Right kidney (tissue), 1 donor: ENCODE measurements around the gene GATAD2B.

Source experiments
- DNase-seq: peaks from one replicate; pipeline ENCODE4 v3.0.0-alpha.2; 2016

Gene GATAD2B

GRCh38 chr1:153833171-153833570, 89.6 kb downstream of the GATAD2B start:
- no peak for DNase-seq

GRCh38 chr1:153832293-153832692, 90.5 kb downstream of the GATAD2B start:
- no peak for DNase-seq

GRCh38 chr1:153831026-153831425, 91.7 kb downstream of the GATAD2B start:
- DNase-seq: no peak

- no peak for DNase-seq
These were observed 95.4 kb downstream of the GATAD2B start for GRCh38 chr1:153827168-153827964.

GRCh38 chr1:153818876-153819275, 103.9 kb downstream of the GATAD2B start:
- DNase-seq: no peak

- no peak for DNase-seq
These were observed 106.4 kb downstream of the GATAD2B start for GRCh38 chr1:153816283-153816889.

- DNase-seq: no peak
These were observed 116.7 kb downstream of the GATAD2B start for GRCh38 chr1:153805886-153806719.

GRCh38 chr1:153805042-153805745, 117.6 kb downstream of the GATAD2B start:
- no peak for DNase-seq

GRCh38 chr1:153804112-153804511, 118.7 kb downstream of the GATAD2B start:
- no peak for DNase-seq

- no peak for DNase-seq
These were observed 119.2 kb downstream of the GATAD2B start for GRCh38 chr1:153803470-153804056.

- DNase-seq: no peak
These were observed 120.7 kb downstream of the GATAD2B start for GRCh38 chr1:153801786-153802697.

- DNase-seq: no peak
These were observed 121.6 kb downstream of the GATAD2B start for GRCh38 chr1:153801028-153801625.

- no peak for DNase-seq
These were observed 122.3 kb downstream of the GATAD2B start for GRCh38 chr1:153800516-153800915.

- no peak for DNase-seq
These were observed 123.0 kb downstream of the GATAD2B start for GRCh38 chr1:153799566-153800465.

GRCh38 chr1:153799016-153799415, 123.8 kb downstream of the GATAD2B start:
- no peak for DNase-seq

- DNase-seq: no peak
These were observed 124.3 kb downstream of the GATAD2B start for GRCh38 chr1:153798468-153798780.

- peak; percentile 53 for DNase-seq
These were observed 125.7 kb downstream of the GATAD2B start for GRCh38 chr1:153796786-153797659.
